Upper lobe of left lung (tissue), 4 donors: ENCODE data around the gene KLHL8.

Experiments used
- POLR2A ChIP-seq, 4 donors: fragments of 450-650 bp; IDR thresholded peaks; one replicate each; pipeline ENCODE4 v1.5.1; 2016 to 2017; ENCODE audit warnings: antibody characterized with exemption in 4 of 4, mild to moderate bottlenecking in 2 of 4
- POLR2AphosphoS5 ChIP-seq, 2 donors: sonication (generic); formaldehyde crosslinking; IDR thresholded peaks; one replicate each; pipeline ENCODE4 v1.5.1; 2017; ENCODE audit warnings: antibody characterized with exemption in 2 of 2

- TF ChIP-seq POLR2A (IDR thresholded peaks at IDR 0.05) = no peak
- no peak for TF ChIP-seq POLR2AphosphoS5 (IDR thresholded peaks at IDR 0.05)
Measured at GRCh38 chr4:87228262-87228860, 7.9 kb upstream of the KLHL8 start.
